ENCODE data around the gene HM13.
"Not testable (repeated sequence)": the region's sequence is repeated elsewhere in the genome, so short reads cannot be mapped to it uniquely, and the experiment has no call there.

The HM13 gene

GRCh38 chr20:31608251-31608945, 94.2 kb downstream of the HM13 start:
- Histone ChIP-seq H3K27ac (ENCODE audit: low read depth, low read length) (peak overlapping the region; percentile 22), H3K9ac (ENCODE audit: low read length) (no peak overlapping the region), H3K36me3 (ENCODE audit: insufficient read depth, low read length) (no peaks in the 10 kb centered on the region), H3K4me1 (ENCODE audit: insufficient read depth, low read length) (peaks cover 20% of the 10 kb centered on the region), H3K9me3 (ENCODE audit: low read length) (no peaks in the 10 kb centered on the region), H3K27me3 (ENCODE audit: control insufficient read depth in 1 of 2, insufficient read depth in 2 of 2, low read length in 2 of 2) (no peaks in the 10 kb centered on the region), H3K4me3 (ENCODE audit: low read depth in 1 of 2, low read length in 2 of 2) (no peak overlapping the region)

- H3K27ac ChIP-seq (ENCODE audit: low read depth, low read length) = not testable (repeated sequence)
These were observed 98.0 kb downstream of the HM13 start for GRCh38 chr20:31612271-31612640.

DNA sequence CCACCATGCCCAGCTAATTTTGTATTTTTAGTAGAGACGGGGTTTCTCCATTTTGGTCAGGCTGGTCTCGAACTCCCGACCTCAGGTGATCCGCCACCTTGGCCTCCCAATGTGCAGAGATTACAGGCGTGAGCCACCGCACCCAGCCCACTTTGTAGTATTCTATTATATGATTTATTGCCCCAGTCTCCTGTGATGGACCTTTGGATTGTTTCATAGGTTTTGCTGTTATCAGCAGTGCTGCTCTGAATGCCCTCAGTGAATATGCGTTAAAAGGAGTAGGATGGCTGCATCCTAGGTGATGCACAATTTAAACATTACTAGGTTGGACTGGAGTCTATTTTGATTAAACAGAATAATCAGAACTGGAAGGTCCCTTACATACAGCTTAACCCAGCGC, 101.2 kb downstream of the HM13 start:
- H3K36me3 ChIP-seq (ENCODE audit: insufficient read depth, low read length) = no peaks in the 10 kb centered on the region
- no peaks in the 10 kb centered on the region for H3K27me3 ChIP-seq (ENCODE audit: control insufficient read depth in 1 of 2, insufficient read depth in 2 of 2, low read length in 2 of 2)
- H3K9me3 ChIP-seq (ENCODE audit: low read length) = no peaks in the 10 kb centered on the region
- no peaks in the 10 kb centered on the region for H3K4me1 ChIP-seq (ENCODE audit: insufficient read depth, low read length)
- H3K4me3 ChIP-seq (ENCODE audit: low read depth in 1 of 2, low read length in 2 of 2) = no peak overlapping the region
- no peak overlapping the region for H3K9ac ChIP-seq (ENCODE audit: low read length)
- no peak overlapping the region for H3K27ac ChIP-seq (ENCODE audit: low read depth, low read length)

More at GRCh38 chr20:31612271-31612640, 98.0 kb downstream of the HM13 start:
- H3K36me3 ChIP-seq (ENCODE audit: insufficient read depth, low read length); H3K9me3 ChIP-seq (ENCODE audit: low read length); H3K27me3 ChIP-seq (ENCODE audit: control insufficient read depth in 1 of 2, insufficient read depth in 2 of 2, low read length in 2 of 2); H3K4me3 ChIP-seq (ENCODE audit: low read depth in 1 of 2, low read length in 2 of 2); H3K9ac ChIP-seq (ENCODE audit: low read length): not testable (repeated sequence)
- peaks cover 12% of the 10 kb centered on the region for H3K4me1 ChIP-seq (ENCODE audit: insufficient read depth, low read length)

DNA sequence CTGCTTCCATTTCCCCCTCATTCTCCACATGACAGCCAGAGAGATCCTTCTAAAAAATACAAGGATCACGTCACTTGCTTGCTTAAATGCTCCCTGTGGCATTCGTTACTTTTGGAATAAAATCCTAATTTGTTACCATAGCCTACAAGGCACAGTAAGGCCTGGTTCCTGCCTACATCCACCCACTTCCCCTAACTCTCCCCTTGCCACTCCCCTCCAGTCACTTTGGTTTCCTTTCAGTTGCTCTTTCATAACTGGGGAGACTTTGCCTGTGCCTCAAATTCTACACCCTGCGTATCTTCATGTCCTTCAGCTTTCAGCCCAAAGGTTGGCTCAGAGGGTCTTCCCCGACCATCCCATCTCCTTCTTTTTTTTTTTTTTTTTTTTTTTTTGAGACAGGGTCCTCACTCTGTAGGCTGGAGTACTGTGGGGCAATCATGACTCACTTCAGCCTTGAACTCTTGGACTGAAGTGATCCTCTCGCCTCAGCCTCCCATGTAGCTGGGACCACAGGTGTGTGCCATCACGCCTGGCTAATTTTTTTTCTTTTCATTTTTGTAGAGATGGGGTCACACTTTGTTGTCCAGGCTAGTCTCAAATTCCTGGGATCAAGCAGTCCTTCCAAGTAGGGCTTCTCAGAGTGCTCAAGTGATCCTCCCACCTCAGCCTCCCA, 103.3 kb downstream of the HM13 start:
- no peaks in the 10 kb centered on the region for H3K4me1 ChIP-seq (ENCODE audit: insufficient read depth, low read length)
- H3K9ac ChIP-seq (ENCODE audit: low read length) = no peak overlapping the region
- no peaks in the 10 kb centered on the region for H3K27me3 ChIP-seq (ENCODE audit: control insufficient read depth in 1 of 2, insufficient read depth in 2 of 2, low read length in 2 of 2)
- H3K9me3 ChIP-seq (ENCODE audit: low read length) = no peaks in the 10 kb centered on the region
- H3K4me3 ChIP-seq (ENCODE audit: low read depth in 1 of 2, low read length in 2 of 2) = no peak overlapping the region
- no peaks in the 10 kb centered on the region for H3K36me3 ChIP-seq (ENCODE audit: insufficient read depth, low read length)
- H3K27ac ChIP-seq (ENCODE audit: low read depth, low read length) = no peak overlapping the region

All from muscle layer of colon (tissue), 2 donors.